ENCODE data around the gene TMEM174. TPM values are rescaled to one million over a fixed set of nuclear protein-coding genes. Genes with fewer than 3 reads are reported as not detected.

Gene TMEM174, protein sequence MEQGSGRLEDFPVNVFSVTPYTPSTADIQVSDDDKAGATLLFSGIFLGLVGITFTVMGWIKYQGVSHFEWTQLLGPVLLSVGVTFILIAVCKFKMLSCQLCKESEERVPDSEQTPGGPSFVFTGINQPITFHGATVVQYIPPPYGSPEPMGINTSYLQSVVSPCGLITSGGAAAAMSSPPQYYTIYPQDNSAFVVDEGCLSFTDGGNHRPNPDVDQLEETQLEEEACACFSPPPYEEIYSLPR
- not detected for total RNA-seq
- long read RNA-seq, donor 1 = 0 reads
- long read RNA-seq, donor 2 = 0 reads

DNA sequence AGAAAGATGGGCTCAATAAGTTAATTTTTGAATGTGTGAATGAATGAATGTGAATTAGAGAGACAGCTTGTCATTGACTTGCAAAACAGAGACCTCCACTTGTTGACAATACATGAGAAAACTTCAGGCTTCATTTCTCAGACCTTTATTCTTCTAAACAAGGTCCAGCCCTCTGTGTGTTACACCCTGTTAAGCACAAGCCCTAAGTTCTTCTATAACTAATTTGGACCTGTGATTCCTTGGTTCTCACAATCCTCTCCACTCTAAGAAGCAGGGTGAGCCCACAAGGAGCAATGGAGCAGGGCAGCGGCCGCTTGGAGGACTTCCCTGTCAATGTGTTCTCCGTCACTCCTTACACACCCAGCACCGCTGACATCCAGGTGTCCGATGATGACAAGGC, at the start of gene TMEM174:
Gene TMEM174, plus strand, starts transcription at position 243 of the 400 bp plus-strand sequence. Its CDS starts 51 bp downstream, at position 294.
- DNase-seq (no peak), ATAC-seq (no peak)
- H3K36me3 ChIP-seq (ENCODE audit: low read depth) = no peaks in the 10 kb centered on the region
- H3K4me1 ChIP-seq (ENCODE audit: low read depth) = no peaks in the 10 kb centered on the region
- TF ChIP-seq, protein P1, sequence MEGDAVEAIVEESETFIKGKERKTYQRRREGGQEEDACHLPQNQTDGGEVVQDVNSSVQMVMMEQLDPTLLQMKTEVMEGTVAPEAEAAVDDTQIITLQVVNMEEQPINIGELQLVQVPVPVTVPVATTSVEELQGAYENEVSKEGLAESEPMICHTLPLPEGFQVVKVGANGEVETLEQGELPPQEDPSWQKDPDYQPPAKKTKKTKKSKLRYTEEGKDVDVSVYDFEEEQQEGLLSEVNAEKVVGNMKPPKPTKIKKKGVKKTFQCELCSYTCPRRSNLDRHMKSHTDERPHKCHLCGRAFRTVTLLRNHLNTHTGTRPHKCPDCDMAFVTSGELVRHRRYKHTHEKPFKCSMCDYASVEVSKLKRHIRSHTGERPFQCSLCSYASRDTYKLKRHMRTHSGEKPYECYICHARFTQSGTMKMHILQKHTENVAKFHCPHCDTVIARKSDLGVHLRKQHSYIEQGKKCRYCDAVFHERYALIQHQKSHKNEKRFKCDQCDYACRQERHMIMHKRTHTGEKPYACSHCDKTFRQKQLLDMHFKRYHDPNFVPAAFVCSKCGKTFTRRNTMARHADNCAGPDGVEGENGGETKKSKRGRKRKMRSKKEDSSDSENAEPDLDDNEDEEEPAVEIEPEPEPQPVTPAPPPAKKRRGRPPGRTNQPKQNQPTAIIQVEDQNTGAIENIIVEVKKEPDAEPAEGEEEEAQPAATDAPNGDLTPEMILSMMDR (IDR thresholded peaks at IDR 0.05) = no peak
- intact Hi-C loops (cut with DNase I, micrococcal nuclease) = no loop called here
- no peak within 1 kb of the TSS for H3K4me3 ChIP-seq
- no peaks in the 10 kb centered on the region for H3K9me3 ChIP-seq

DNA sequence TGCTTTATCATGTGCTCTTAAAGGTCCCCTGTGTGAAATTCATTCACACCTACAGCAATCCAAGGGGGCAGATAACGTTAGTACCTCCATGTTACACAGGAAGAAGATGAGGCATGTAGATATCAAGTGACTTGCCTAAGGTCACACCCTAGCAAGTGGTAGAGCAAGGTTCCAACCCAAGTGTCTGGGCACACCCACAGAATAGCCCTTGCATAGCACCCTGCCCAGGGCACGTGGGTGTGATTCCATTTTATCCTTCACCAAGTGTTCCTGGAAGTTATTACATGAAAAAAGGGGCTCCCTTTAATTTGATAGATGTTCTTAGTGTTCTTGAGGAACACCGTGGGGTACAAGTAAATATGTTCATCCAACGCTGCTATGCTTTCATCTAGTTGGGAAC, 47.7 kb upstream of the TMEM174 start:
- TF ChIP-seq, protein P1 (IDR thresholded peaks at IDR 0.05) = no peak
- intact Hi-C loops (cut with DNase I, micrococcal nuclease) = no loop called here
- peak in 1 of 3 donors; percentile 72 for DNase-seq

DNA sequence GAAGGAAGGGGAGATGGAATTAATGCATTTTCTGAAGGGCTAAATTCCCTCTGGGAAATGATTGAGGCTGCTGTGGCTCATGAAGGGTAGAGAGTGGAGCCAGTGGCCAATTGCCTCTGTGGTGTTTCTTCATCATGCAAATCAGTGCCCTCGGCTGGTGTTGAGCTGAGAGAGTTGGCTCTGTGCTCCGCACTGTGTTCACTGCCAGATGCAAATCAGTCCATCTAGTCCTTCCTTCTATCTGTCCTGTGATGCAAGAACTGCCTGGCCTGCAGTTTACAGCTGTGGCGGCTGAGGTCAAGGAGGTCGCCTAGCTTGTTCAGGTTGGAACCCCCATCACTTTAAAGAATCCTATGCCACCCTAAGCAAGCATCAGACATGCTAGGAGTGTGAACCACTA, 46.6 kb upstream of the TMEM174 start:
- ATAC-seq (peak; percentile 20), DNase-seq (no peak)

More for the DNA sequence above, 47.7 kb upstream of the TMEM174 start:
- peak; percentile 66 for ATAC-seq
- H3K9me3 ChIP-seq = no peaks in the 10 kb centered on the region
- no peaks in the 10 kb centered on the region for H3K36me3 ChIP-seq (ENCODE audit: low read depth)
- no peak overlapping the region for H3K4me3 ChIP-seq
- peaks cover 31% of the 10 kb centered on the region for H3K4me1 ChIP-seq (ENCODE audit: low read depth)

DNA sequence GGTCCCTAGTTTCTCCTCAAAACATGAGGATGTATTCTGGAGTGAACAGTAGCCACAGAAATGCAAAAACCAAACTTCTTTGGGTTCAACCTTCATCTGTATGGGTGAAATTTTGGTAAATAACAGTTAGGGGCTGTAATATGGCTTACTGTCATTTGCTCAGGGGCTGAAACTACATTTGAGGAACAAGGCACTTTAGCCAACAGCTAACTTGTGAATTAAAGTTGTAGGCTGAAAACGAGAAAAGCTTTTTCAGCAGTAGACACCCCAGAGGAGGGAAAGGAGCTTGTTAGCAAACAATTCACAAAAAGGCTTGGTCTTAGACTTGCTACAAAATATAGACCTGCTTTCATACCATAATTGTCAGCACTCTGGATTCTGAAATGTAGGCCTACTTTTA, 46.0 kb upstream of the TMEM174 start:
- Histone ChIP-seq H3K9me3 (no peaks in the 10 kb centered on the region), H3K36me3 (ENCODE audit: low read depth) (no peaks in the 10 kb centered on the region), H3K4me1 (ENCODE audit: low read depth) (peaks cover 46% of the 10 kb centered on the region), H3K4me3 (no peak overlapping the region)
- ATAC-seq (no peak), DNase-seq (no peak)
- TF ChIP-seq, protein P1 (IDR thresholded peaks at IDR 0.05) = no peak
- intact Hi-C loops (cut with DNase I, micrococcal nuclease) = no loop called here

More for the DNA sequence above, 46.6 kb upstream of the TMEM174 start:
- no peak overlapping the region for H3K4me3 ChIP-seq
- intact Hi-C loops (cut with DNase I, micrococcal nuclease) = no loop called here
- H3K36me3 ChIP-seq (ENCODE audit: low read depth) = no peaks in the 10 kb centered on the region
- TF ChIP-seq, protein P1 (IDR thresholded peaks at IDR 0.05) = no peak
- no peaks in the 10 kb centered on the region for H3K9me3 ChIP-seq
- H3K4me1 ChIP-seq (ENCODE audit: low read depth) = peaks cover 41% of the 10 kb centered on the region

DNA sequence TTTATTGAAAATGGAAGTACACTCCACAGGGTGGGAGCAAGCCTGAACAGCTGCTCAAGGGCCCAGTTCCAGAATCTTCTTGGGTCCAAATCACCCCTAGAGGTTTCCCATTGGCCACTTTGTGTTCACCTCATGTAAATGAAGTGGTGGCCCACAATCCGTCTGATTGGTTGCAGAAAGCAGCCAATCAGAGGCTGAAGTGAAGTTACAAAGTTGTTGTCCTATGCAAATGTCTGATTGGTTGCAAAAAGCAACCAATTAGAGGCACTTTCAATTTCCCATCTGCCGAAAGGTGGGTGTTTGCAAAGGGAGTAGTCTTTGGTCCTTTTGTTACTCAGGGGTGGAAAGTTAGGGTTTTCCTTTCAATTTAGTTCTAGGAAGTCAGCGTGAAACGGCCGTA, 43.9 kb upstream of the TMEM174 start:
- TF ChIP-seq, protein P1 (IDR thresholded peaks at IDR 0.05) = no peak
- no peaks in the 10 kb centered on the region for H3K9me3 ChIP-seq
- peak; percentile 53 for ATAC-seq
- H3K36me3 ChIP-seq (ENCODE audit: low read depth) = no peaks in the 10 kb centered on the region
- H3K4me3 ChIP-seq = no peak overlapping the region
- DNase-seq = no peak
- intact Hi-C loops (cut with DNase I, micrococcal nuclease) = no loop called here
- peaks cover 45% of the 10 kb centered on the region for H3K4me1 ChIP-seq (ENCODE audit: low read depth)

All from mucosa of descending colon (tissue), 3 donors.